Measurements from ENCODE around the gene CTSH. TPM values are rescaled to one million over a fixed set of nuclear protein-coding genes. Genes with fewer than 3 reads are reported as not detected.

CTSH gene
- total and polyA plus RNA-seq, 2 of the 13 experiments (the other 11 are each of a cell fraction or from before 2014, with no cell fraction given), result 265 to 653 TPM

DNA sequence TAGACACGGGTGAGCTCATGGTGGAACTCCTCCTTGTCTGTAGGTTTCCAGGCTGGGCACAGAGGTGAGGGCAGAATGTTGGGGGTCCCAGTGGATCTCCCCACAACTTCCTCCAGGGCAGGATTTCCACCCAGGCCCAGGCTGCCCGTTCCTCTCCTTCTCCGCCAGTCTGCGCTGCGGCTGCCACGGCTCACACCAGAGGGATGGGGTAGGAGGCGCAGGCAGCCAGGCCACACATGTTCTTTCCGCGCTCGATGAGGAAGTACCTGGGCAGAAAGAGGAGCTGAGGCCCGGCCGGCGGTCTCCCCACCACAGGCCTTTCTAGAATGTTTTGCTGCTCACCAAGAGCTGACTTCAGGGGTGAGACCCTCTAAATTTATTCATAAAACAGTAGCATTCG, 22.9 kb downstream of the CTSH start:
- FAIRE-seq, result no peak
- in situ Hi-C loops (cut with HindIII; ENCODE audit: extremely low pct_ligation_motif_present, low pct_unique_long_range_greater_than_20kb), result no loop called here
- intact Hi-C loops (cut with micrococcal nuclease; ENCODE audit: unreplicated experiment), result no loop called here

More for the DNA sequence above, 22.9 kb downstream of the CTSH start:
- peaks cover 19 to 58% of the 10 kb centered on the region in 2 experiments; a peak in 4 of 5 replicates for H3K36me3 ChIP-seq (replicated peaks in 1 of 2; ENCODE audit: control insufficient read depth in 1 of 2, insufficient read depth in 2 of 2, low read length in 2 of 2)
- ChIA-PET CTCF (ENCODE audit: low intra/inter-chr PET ratio, low total read pairs) (no interaction called here), POLR2A (no interaction called here)
- H3K4me3 ChIP-seq (replicated peaks in 1 of 3; ENCODE audit: insufficient read depth in 1 of 3, low read depth in 2 of 3, low read length in 3 of 3), result no peak overlapping the region
- ATAC-seq, result no peak
- no peak overlapping the region for H3K9ac ChIP-seq (ENCODE audit: insufficient read depth, low read depth, low read length)
- peaks cover 8% of the 10 kb centered on the region for H3K4me1 ChIP-seq (ENCODE audit: insufficient read depth, low read length)
- H3K27ac ChIP-seq (ENCODE audit: extremely low read length, insufficient read depth, low read length), result no peak overlapping the region
- H3K4me2 ChIP-seq (ENCODE audit: low read depth, low read length), result no peak overlapping the region
- no TSS peak for BruUV-seq (replicated peaks)
- whole genome bisulfite sequencing (ENCODE audit: low lambda C conversion rate), result 100% methylated on average over 13 of the region's 14 CpGs
- TF ChIP-seq AGO2 (optimal IDR thresholded peaks at IDR 0.05; ENCODE audit: low read depth, low read length) (peak; percentile 65), POLR2A (IDR thresholded peaks at IDR 0.05; ENCODE audit: insufficient read depth in 1 of 2, low read depth in 2 of 2, low read length in 2 of 2) (peak in 1 of 2 experiments; percentile 44; a peak in 1 of 4 replicates), ZNF839 (CRISPR knock-in tag; IDR thresholded peaks at IDR 0.05; ENCODE audit: borderline replicate concordance) (no peak), POLR2AphosphoS5 (IDR thresholded peaks at IDR 0.05; ENCODE audit: low read depth, low read length) (0 out of 2 replicates have a peak, but pooled peaks have one; percentile 14), ZNF879 (CRISPR knock-in tag; IDR thresholded peaks at IDR 0.05) (no peak), HNF4G (IDR thresholded peaks at IDR 0.05; ENCODE audit: borderline replicate concordance, low read depth, low read length) (no peak), HNF4G (CRISPR knock-in tag; IDR thresholded peaks at IDR 0.05; ENCODE audit: borderline replicate concordance, low read depth) (no peak), SAP130 (CRISPR knock-in tag; IDR thresholded peaks at IDR 0.05; ENCODE audit: low read depth) (no peak), RBFOX2 (IDR thresholded peaks at IDR 0.05; ENCODE audit: low read depth, low read length) (0 out of 2 replicates have a peak, but pooled peaks have one; percentile 18), ARID3A (IDR thresholded peaks at IDR 0.05; ENCODE audit: low read depth, low read length) (no peak), ZNF160 (CRISPR knock-in tag; IDR thresholded peaks at IDR 0.05) (no peak)
- H3K79me2 ChIP-seq (ENCODE audit: insufficient read depth, low read length), result no peaks in the 10 kb centered on the region
- H2AFZ ChIP-seq (ENCODE audit: low read length), result no peak overlapping the region
- H3K9me3 ChIP-seq (ENCODE audit: low read length), result no peaks in the 10 kb centered on the region
- H3K27me3 ChIP-seq (ENCODE audit: control insufficient read depth in 1 of 2, insufficient read depth in 2 of 2, low read length in 2 of 2), result no peaks in the 10 kb centered on the region
- H4K20me1 ChIP-seq (ENCODE audit: insufficient read depth, low read length), result peaks cover 2% of the 10 kb centered on the region; the same call in 1 of the 2 replicates
- no peak for DNase-seq (ENCODE audit: low spot score)
